ENCODE data around the gene RFTN1.

RFTN1 gene

DNA sequence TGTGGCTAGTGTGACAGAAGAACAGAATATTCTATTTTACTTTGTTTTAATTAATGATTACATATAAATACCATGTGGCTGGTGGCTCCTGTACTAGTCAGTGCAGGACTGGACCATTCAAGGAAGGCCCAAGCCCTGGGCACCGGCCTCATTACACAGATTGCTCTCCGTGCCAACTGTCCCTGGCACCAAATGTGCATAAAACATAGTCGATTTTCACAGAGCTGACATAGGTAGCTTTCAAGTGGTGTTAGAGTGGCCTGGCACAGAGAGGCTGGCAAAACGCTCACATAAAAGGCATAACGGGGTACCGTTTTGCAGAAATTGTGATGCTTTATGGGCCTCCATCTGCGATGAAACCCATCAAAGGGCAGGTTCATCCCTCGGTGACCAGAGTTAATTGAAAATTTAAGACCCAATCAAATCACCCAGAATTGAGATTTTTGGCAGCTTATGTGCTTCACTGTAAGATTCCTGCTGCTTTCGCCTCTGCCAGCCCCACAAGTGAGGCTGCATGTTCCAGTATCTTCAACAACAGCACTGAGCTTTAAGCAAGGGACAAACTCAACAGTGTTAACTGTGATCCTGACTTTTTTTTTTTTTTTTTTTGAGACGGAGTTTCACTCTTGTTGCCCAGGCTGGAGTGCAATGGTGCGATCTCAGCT, 25.9 kb downstream of the RFTN1 start:
- H3K4me2 ChIP-seq (ENCODE audit: low read depth, low read length, poor library complexity, severe bottlenecking) = no peak overlapping the region
- H3F3A ChIP-seq (ENCODE audit: low read depth) = no peaks in the 10 kb centered on the region
- TF ChIP-seq EZH2phosphoT487 (IDR thresholded peaks at IDR 0.05; ENCODE audit: borderline replicate concordance) (no peak), CTCF (conservative IDR thresholded peaks at IDR 0.05; ENCODE audit: low read length) (no peak)
- H3K27me3 ChIP-seq (ENCODE audit: insufficient read depth, low read length, poor library complexity, severe bottlenecking) = no peaks in the 10 kb centered on the region
- no peak overlapping the region for H2AFZ ChIP-seq (ENCODE audit: low read length)
- H3K4me3 ChIP-seq (ENCODE audit: low read length, poor library complexity, severe bottlenecking) = no peak overlapping the region
- H3K9ac ChIP-seq (ENCODE audit: low read depth, low read length, poor library complexity, severe bottlenecking) = no peak overlapping the region
- no peaks in the 10 kb centered on the region for H4K20me1 ChIP-seq (ENCODE audit: insufficient read depth, low read length, poor library complexity, severe bottlenecking)
- H3K36me3 ChIP-seq (ENCODE audit: insufficient read depth, low read length) = peaks cover 63% of the 10 kb centered on the region
- no peaks in the 10 kb centered on the region for H3K9me2 ChIP-seq (replicated peaks; ENCODE audit: low read depth, low read length)
- no peaks in the 10 kb centered on the region for H3K9me3 ChIP-seq (ENCODE audit: insufficient read depth, low read depth, low read length)
- peaks cover 38% of the 10 kb centered on the region for H3K4me1 ChIP-seq (ENCODE audit: insufficient read depth, low read length, poor library complexity, severe bottlenecking)
- H3K79me2 ChIP-seq (ENCODE audit: insufficient read depth, low read length) = peaks cover 99% of the 10 kb centered on the region

DNA sequence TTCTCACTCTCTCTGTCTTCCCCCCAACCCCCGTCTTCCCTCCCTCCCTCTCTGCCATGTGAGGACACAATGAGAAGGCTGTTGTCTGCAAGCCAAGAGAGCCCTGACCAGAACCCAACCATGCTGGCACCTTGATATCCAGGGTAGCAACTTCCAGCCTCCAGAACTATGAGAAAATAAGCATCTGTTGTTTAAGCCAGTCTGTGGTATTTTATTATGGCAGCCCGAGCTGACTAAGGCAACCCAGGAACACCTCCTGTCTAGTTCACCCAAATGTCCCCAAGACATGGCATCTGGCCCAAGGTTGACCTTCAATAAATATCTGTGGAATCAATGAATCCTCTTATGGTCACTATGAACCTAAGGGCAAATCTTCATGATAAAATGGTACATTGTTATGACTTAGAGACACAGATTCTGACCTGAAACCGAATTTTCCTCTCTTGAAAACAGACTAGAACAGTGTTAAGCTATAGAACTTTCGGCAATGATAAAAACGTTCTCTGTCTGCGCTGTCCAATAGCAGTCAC, 26.5 kb downstream of the RFTN1 start:
- peaks cover 40% of the 10 kb centered on the region for H3K4me1 ChIP-seq (ENCODE audit: insufficient read depth, low read length, poor library complexity, severe bottlenecking)
- H3K9me3 ChIP-seq (ENCODE audit: insufficient read depth, low read depth, low read length) = no peaks in the 10 kb centered on the region
- H3K4me2 ChIP-seq (ENCODE audit: low read depth, low read length, poor library complexity, severe bottlenecking) = no peak overlapping the region
- H3K9me2 ChIP-seq (replicated peaks; ENCODE audit: low read depth, low read length) = no peaks in the 10 kb centered on the region
- TF ChIP-seq EZH2phosphoT487 (IDR thresholded peaks at IDR 0.05; ENCODE audit: borderline replicate concordance) (no peak), CTCF (conservative IDR thresholded peaks at IDR 0.05; ENCODE audit: low read length) (no peak)
- H2AFZ ChIP-seq (ENCODE audit: low read length) = no peak overlapping the region
- H3K4me3 ChIP-seq (ENCODE audit: low read length, poor library complexity, severe bottlenecking) = no peak overlapping the region
- peaks cover 57% of the 10 kb centered on the region for H3K36me3 ChIP-seq (ENCODE audit: insufficient read depth, low read length)
- peaks cover under 1% of the 10 kb centered on the region; the same call in 1 of the 2 replicates for H3F3A ChIP-seq (ENCODE audit: low read depth)
- no peaks in the 10 kb centered on the region for H3K27me3 ChIP-seq (ENCODE audit: insufficient read depth, low read length, poor library complexity, severe bottlenecking)
- no peaks in the 10 kb centered on the region for H4K20me1 ChIP-seq (ENCODE audit: insufficient read depth, low read length, poor library complexity, severe bottlenecking)
- H3K9ac ChIP-seq (ENCODE audit: low read depth, low read length, poor library complexity, severe bottlenecking) = no peak overlapping the region
- peaks cover 99% of the 10 kb centered on the region for H3K79me2 ChIP-seq (ENCODE audit: insufficient read depth, low read length)

GRCh38 chr3:16486201-16486600, 27.3 kb downstream of the RFTN1 start:
- Histone ChIP-seq H3K27me3 (ENCODE audit: insufficient read depth, low read length, poor library complexity, severe bottlenecking) (no peaks in the 10 kb centered on the region), H3K9me3 (ENCODE audit: insufficient read depth, low read depth, low read length) (no peaks in the 10 kb centered on the region), H3K9ac (ENCODE audit: low read depth, low read length, poor library complexity, severe bottlenecking) (no peak overlapping the region), H3K4me3 (ENCODE audit: low read length, poor library complexity, severe bottlenecking) (no peak overlapping the region), H3F3A (ENCODE audit: low read depth) (peaks cover 7% of the 10 kb centered on the region; the same call in 1 of the 2 replicates), H3K9me2 (replicated peaks; ENCODE audit: low read depth, low read length) (no peaks in the 10 kb centered on the region), H4K20me1 (ENCODE audit: insufficient read depth, low read length, poor library complexity, severe bottlenecking) (no peaks in the 10 kb centered on the region), H3K4me1 (ENCODE audit: insufficient read depth, low read length, poor library complexity, severe bottlenecking) (peaks cover 46% of the 10 kb centered on the region), H3K36me3 (ENCODE audit: insufficient read depth, low read length) (peaks cover 49% of the 10 kb centered on the region; the same call in 1 of the 2 replicates), H3K79me2 (ENCODE audit: insufficient read depth, low read length) (peaks cover 96% of the 10 kb centered on the region), H3K4me2 (ENCODE audit: low read depth, low read length, poor library complexity, severe bottlenecking) (no peak overlapping the region), H2AFZ (ENCODE audit: low read length) (no peak overlapping the region)
- TF ChIP-seq EZH2phosphoT487 (IDR thresholded peaks at IDR 0.05; ENCODE audit: borderline replicate concordance) = no peak
- TF ChIP-seq CTCF (conservative IDR thresholded peaks at IDR 0.05; ENCODE audit: low read length) = no peak

Measured in Loucy (cell line).